ENCODE results near the gene SLC9A7. TPM values are rescaled to one million over a fixed set of nuclear protein-coding genes. Genes with fewer than 3 reads are reported as not detected.

Gene SLC9A7
- total RNA-seq, 1 donor from 2014 or later = 11.4 TPM

- H3K4me3 Mint-ChIP-seq (ENCODE audit: unreplicated experiment) = no peak overlapping the region
- H3K9me3 Mint-ChIP-seq (ENCODE audit: unreplicated experiment) = no peaks in the 10 kb centered on the region
- no peak for DNase-seq (ENCODE audit: low spot score)
- peaks cover 1% of the 10 kb centered on the region for H3K27me3 Mint-ChIP-seq (ENCODE audit: unreplicated experiment)
- no peak for TF ChIP-seq CTCF (IDR thresholded peaks at IDR 0.05; ENCODE audit: unreplicated experiment)
- peaks cover 43% of the 10 kb centered on the region for H3K4me1 Mint-ChIP-seq (ENCODE audit: unreplicated experiment)
- H3K36me3 Mint-ChIP-seq (ENCODE audit: low read depth, unreplicated experiment) = peaks cover 3% of the 10 kb centered on the region
- peak overlapping the region; percentile 77 for H3K27ac Mint-ChIP-seq (ENCODE audit: unreplicated experiment)
Observed at GRCh38 chrX:46601283-46601682, 157.6 kb downstream of the SLC9A7 start.

GRCh38 chrX:46599051-46599560, 159.8 kb downstream of the SLC9A7 start:
- no peaks in the 10 kb centered on the region for H3K27me3 Mint-ChIP-seq (ENCODE audit: unreplicated experiment)
- DNase-seq (ENCODE audit: low spot score) = no peak
- peaks cover 3% of the 10 kb centered on the region for H3K36me3 Mint-ChIP-seq (ENCODE audit: low read depth, unreplicated experiment)
- no peak overlapping the region for H3K27ac Mint-ChIP-seq (ENCODE audit: unreplicated experiment)
- H3K9me3 Mint-ChIP-seq (ENCODE audit: unreplicated experiment) = no peaks in the 10 kb centered on the region
- no peak for TF ChIP-seq CTCF (IDR thresholded peaks at IDR 0.05; ENCODE audit: unreplicated experiment)
- H3K4me3 Mint-ChIP-seq (ENCODE audit: unreplicated experiment) = no peak overlapping the region
- H3K4me1 Mint-ChIP-seq (ENCODE audit: unreplicated experiment) = peaks cover 49% of the 10 kb centered on the region

DNA sequence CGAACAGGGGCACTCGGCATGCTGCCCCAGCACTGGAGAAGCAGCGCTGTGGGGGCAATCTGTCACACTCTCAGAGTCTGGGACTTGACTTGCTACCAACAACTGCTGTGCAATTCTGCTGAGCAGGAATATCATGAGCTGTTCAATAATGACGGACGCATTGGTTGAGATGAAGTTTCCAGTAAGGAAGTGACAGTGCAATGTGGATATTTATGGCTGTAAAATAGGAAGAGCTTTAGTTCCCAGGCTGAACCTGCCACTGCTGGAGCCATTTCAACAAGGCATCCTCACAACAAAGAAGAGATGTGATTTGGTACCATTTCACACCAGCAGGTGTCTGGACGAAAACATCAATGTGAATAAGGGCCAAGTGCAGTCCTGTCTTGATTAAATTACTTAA, 161.1 kb downstream of the SLC9A7 start:
- H3K9me3 Mint-ChIP-seq (ENCODE audit: unreplicated experiment) = no peaks in the 10 kb centered on the region

DNA sequence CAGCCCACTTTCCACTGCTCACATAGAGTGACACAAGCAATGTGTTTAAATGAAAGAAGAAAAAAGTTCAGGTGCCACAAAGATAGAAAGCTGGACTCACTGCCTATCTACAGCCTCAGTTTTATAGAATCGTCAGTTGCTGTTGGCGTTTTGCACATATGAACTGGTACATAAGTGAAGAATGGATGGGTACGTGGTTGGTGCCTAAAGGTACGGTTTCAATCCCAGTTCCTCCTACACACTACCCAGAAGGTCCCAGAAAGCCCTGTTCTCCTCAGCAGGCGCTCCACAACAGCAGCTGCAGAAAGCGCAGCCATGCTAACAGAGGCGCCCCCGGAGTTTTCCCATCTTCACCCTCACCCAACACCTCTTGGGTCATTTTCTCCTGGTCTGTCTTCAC, 161.7 kb downstream of the SLC9A7 start:
- no peak for DNase-seq (ENCODE audit: low spot score)
- Mint-ChIP-seq H3K4me1 (ENCODE audit: unreplicated experiment) (peaks cover 41% of the 10 kb centered on the region), H3K27ac (ENCODE audit: unreplicated experiment) (no peak overlapping the region), H3K27me3 (ENCODE audit: unreplicated experiment) (no peaks in the 10 kb centered on the region), H3K36me3 (ENCODE audit: low read depth, unreplicated experiment) (peaks cover 3% of the 10 kb centered on the region), H3K9me3 (ENCODE audit: unreplicated experiment) (no peaks in the 10 kb centered on the region), H3K4me3 (ENCODE audit: unreplicated experiment) (no peak overlapping the region)
- TF ChIP-seq CTCF (IDR thresholded peaks at IDR 0.05; ENCODE audit: unreplicated experiment) = no peak

More for the DNA sequence above, 161.1 kb downstream of the SLC9A7 start:
- Mint-ChIP-seq H3K27me3 (ENCODE audit: unreplicated experiment) (no peaks in the 10 kb centered on the region), H3K36me3 (ENCODE audit: low read depth, unreplicated experiment) (peaks cover 3% of the 10 kb centered on the region), H3K4me3 (ENCODE audit: unreplicated experiment) (no peak overlapping the region), H3K4me1 (ENCODE audit: unreplicated experiment) (peaks cover 47% of the 10 kb centered on the region), H3K27ac (ENCODE audit: unreplicated experiment) (peak overlapping the region; percentile 24)
- TF ChIP-seq CTCF (IDR thresholded peaks at IDR 0.05; ENCODE audit: unreplicated experiment) = no peak
- DNase-seq (ENCODE audit: low spot score) = no peak

GRCh38 chrX:46595084-46595483, 163.8 kb downstream of the SLC9A7 start:
- no peaks in the 10 kb centered on the region for H3K36me3 Mint-ChIP-seq (ENCODE audit: low read depth, unreplicated experiment)
- no peaks in the 10 kb centered on the region for H3K9me3 Mint-ChIP-seq (ENCODE audit: unreplicated experiment)
- H3K4me1 Mint-ChIP-seq (ENCODE audit: unreplicated experiment) = peaks cover 31% of the 10 kb centered on the region
- peak overlapping the region; percentile 24 for H3K27ac Mint-ChIP-seq (ENCODE audit: unreplicated experiment)
- no peak for TF ChIP-seq CTCF (IDR thresholded peaks at IDR 0.05; ENCODE audit: unreplicated experiment)
- H3K27me3 Mint-ChIP-seq (ENCODE audit: unreplicated experiment) = no peaks in the 10 kb centered on the region
- H3K4me3 Mint-ChIP-seq (ENCODE audit: unreplicated experiment) = no peak overlapping the region
- no peak for DNase-seq (ENCODE audit: low spot score)
